Measurements from ENCODE around the gene FGF21. TPM values are rescaled to one million over a fixed set of nuclear protein-coding genes. Genes with fewer than 3 reads are reported as not detected.
"Not testable (repeated sequence)": the region's sequence is repeated elsewhere in the genome, so short reads cannot be mapped to it uniquely, and the experiment has no call there.

Gene FGF21
- total RNA-seq, 6 experiments from 2014 or later: not detected

DNA sequence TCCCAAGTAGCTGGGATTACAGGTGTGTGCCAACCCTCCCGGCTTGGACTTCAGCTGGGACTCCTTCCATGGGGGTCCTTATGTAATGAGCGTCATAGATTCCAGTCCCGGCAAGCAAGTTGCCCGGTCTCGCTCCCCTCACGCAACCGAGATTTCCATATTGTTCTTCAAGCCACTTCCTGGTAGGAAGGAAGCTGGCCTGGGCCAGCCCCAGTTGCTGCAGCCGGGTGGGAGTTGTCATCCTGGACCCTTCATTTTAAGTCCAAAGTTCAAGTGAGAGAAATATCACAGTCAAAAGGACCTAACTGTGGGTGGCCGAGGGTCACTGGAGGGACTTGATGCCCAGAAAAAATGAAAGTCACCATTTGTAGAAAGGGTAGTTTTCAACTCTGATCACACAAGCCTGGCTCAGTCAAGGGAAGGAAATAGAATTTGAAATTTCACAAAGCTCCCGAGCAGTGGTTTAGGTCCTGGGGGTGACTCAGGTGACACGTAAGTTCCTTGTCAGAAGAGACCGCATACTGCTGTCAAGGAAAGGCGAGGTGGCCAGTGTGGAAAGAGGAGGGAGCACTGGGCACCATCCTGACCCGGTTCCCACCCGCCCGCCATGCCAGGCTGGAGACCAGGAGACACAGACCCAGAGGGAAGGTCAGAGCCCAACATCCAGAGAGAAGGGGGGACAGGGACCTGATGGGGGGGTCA is 5.3 kb downstream of the FGF21 start:
- no peak for DNase-seq
- H3K27ac Mint-ChIP-seq: no peak overlapping the region

GRCh38 chr19:48765816-48766215 is 10.5 kb downstream of the FGF21 start:
- not testable (repeated sequence) for H3K9me3 Mint-ChIP-seq

More for the DNA sequence above, 5.3 kb downstream of the FGF21 start:
- TF ChIP-seq CTCF (IDR thresholded peaks at IDR 0.05): no peak
- Mint-ChIP-seq H3K4me1 (ENCODE audit: low read depth) (no peaks in the 10 kb centered on the region), H3K36me3 (ENCODE audit: low read depth) (no peaks in the 10 kb centered on the region), H3K4me3 (no peak overlapping the region), H3K27me3 (ENCODE audit: insufficient read depth) (peaks cover 50% of the 10 kb centered on the region), H3K9me3 (no peaks in the 10 kb centered on the region)

DNA sequence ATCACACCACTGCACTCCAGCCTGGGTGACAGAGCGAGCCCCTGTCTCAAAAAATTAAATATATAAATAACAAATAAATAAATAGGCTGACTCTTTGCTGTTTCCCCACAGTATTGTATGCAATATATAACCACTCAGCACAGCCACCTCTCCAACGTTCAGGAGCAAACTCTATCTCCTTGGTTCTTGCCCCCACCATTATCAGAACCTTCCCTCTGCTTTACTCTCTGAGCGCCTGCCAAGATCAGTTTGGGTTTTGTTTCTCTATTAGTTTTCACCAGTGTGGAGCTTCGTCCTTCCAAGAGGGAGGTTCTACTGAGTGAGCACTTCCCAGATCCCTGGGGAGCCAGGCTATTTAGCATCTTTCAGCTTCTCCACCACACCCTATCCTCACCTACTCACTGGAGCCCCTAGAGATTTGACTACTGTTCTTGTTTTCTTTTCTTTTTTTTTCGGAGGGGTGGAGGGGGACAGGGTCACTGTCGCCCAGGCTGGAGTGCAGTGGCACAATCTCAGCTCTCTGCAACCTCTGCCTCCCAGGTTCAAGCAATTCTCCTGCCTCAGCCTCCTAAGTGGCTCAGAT is 12.9 kb downstream of the FGF21 start:
- H3K27me3 Mint-ChIP-seq (ENCODE audit: insufficient read depth): peaks cover 34% of the 10 kb centered on the region
- H3K4me1 Mint-ChIP-seq (ENCODE audit: low read depth); H3K36me3 Mint-ChIP-seq (ENCODE audit: low read depth); DNase-seq; H3K9me3 Mint-ChIP-seq; H3K27ac Mint-ChIP-seq; H3K4me3 Mint-ChIP-seq: not testable (repeated sequence)

More at GRCh38 chr19:48765816-48766215, 10.5 kb downstream of the FGF21 start:
- peaks cover 52% of the 10 kb centered on the region for H3K27me3 Mint-ChIP-seq (ENCODE audit: insufficient read depth)
- not testable (repeated sequence) for DNase-seq; H3K4me3 Mint-ChIP-seq; H3K4me1 Mint-ChIP-seq (ENCODE audit: low read depth); H3K27ac Mint-ChIP-seq; H3K36me3 Mint-ChIP-seq (ENCODE audit: low read depth)

GRCh38 chr19:48768994-48769713 is 13.8 kb downstream of the FGF21 start:
- TF ChIP-seq CTCF (IDR thresholded peaks at IDR 0.05): no peak
- Mint-ChIP-seq H3K36me3 (ENCODE audit: low read depth) (no peaks in the 10 kb centered on the region), H3K4me3 (no peak overlapping the region), H3K27ac (no peak overlapping the region), H3K4me1 (ENCODE audit: low read depth) (no peaks in the 10 kb centered on the region), H3K27me3 (ENCODE audit: insufficient read depth) (peaks cover 26% of the 10 kb centered on the region), H3K9me3 (no peaks in the 10 kb centered on the region)
- DNase-seq: no peak

GRCh38 chr19:48770266-48770665 is 14.9 kb downstream of the FGF21 start:
- no peaks in the 10 kb centered on the region for H3K9me3 Mint-ChIP-seq
- DNase-seq: peak; percentile 76
- H3K27me3 Mint-ChIP-seq (ENCODE audit: insufficient read depth): peaks cover 26% of the 10 kb centered on the region
- H3K27ac Mint-ChIP-seq: no peak overlapping the region
- H3K4me1 Mint-ChIP-seq (ENCODE audit: low read depth): no peaks in the 10 kb centered on the region
- no peak for TF ChIP-seq CTCF (IDR thresholded peaks at IDR 0.05)
- no peaks in the 10 kb centered on the region for H3K36me3 Mint-ChIP-seq (ENCODE audit: low read depth)
- H3K4me3 Mint-ChIP-seq: no peak overlapping the region

- Mint-ChIP-seq H3K27ac (no peak overlapping the region), H3K9me3 (no peaks in the 10 kb centered on the region), H3K36me3 (ENCODE audit: low read depth) (no peaks in the 10 kb centered on the region), H3K4me3 (no peak overlapping the region), H3K27me3 (ENCODE audit: insufficient read depth) (peaks cover 24% of the 10 kb centered on the region), H3K4me1 (ENCODE audit: low read depth) (no peaks in the 10 kb centered on the region)
- TF ChIP-seq CTCF (IDR thresholded peaks at IDR 0.05): no peak
- DNase-seq: no peak
Observed at GRCh38 chr19:48770734-48771472, 15.6 kb downstream of the FGF21 start.

Data from HFFc6 (cell line).